ENCODE measurements around the gene TBC1D8. TPM values are rescaled to one million over a fixed set of nuclear protein-coding genes. Genes with fewer than 3 reads are reported as not detected.
"Not testable (repeated sequence)": the region's sequence is repeated elsewhere in the genome, so short reads cannot be mapped to it uniquely, and the experiment has no call there.

The TBC1D8 gene
- total RNA-seq, 4 donors from 2014 or later: 22.2 to 68.0 (median 31.9) TPM

DNA sequence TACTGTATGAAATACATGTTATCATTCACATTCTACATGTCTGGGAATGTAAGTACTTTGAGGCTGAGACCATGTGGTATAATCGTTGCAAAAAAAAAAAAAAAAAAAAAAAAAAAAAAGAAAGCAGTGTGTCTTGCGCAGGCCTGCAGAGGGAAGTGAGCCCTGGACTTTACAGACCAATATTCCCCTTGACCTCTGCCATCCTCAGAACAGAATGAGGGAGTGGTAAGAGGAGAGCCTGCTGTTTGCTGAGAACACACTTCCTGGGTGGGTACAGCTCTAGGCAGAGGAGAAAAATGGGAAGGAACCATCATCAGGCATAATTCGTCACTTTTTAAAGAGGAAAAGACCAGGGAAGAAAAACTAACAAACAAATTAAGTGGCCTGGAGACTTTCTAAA is 28.8 kb upstream of the TBC1D8 start:
- DNase-seq (ENCODE audit: low spot score) (no peak), ATAC-seq (ENCODE audit: low FRiP score) (no peak)
- TF ChIP-seq, protein P1, sequence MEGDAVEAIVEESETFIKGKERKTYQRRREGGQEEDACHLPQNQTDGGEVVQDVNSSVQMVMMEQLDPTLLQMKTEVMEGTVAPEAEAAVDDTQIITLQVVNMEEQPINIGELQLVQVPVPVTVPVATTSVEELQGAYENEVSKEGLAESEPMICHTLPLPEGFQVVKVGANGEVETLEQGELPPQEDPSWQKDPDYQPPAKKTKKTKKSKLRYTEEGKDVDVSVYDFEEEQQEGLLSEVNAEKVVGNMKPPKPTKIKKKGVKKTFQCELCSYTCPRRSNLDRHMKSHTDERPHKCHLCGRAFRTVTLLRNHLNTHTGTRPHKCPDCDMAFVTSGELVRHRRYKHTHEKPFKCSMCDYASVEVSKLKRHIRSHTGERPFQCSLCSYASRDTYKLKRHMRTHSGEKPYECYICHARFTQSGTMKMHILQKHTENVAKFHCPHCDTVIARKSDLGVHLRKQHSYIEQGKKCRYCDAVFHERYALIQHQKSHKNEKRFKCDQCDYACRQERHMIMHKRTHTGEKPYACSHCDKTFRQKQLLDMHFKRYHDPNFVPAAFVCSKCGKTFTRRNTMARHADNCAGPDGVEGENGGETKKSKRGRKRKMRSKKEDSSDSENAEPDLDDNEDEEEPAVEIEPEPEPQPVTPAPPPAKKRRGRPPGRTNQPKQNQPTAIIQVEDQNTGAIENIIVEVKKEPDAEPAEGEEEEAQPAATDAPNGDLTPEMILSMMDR (IDR thresholded peaks at IDR 0.05): no peak

DNA sequence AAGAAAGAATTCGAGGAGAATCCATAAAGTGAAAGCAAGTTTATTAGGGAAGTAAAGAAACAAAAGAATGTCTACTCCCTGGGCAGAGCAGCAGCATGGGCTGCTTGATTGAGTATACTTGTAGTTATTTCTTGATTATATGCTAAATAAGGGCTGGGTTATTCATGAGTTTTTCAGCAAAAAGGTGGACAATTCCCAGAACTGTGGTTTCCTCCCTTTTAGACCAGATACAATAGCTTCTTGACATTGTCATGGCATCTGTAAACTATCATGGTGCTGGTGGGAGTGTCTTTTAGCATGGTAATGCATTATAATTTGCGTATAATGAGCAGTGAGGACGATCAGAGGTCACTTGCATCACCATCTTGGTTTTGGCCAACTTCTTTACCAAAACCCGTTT is 25.6 kb upstream of the TBC1D8 start:
- no peak for DNase-seq (ENCODE audit: low spot score)
- ATAC-seq (ENCODE audit: low FRiP score): no peak
- TF ChIP-seq, protein P1 (IDR thresholded peaks at IDR 0.05): no peak

DNA sequence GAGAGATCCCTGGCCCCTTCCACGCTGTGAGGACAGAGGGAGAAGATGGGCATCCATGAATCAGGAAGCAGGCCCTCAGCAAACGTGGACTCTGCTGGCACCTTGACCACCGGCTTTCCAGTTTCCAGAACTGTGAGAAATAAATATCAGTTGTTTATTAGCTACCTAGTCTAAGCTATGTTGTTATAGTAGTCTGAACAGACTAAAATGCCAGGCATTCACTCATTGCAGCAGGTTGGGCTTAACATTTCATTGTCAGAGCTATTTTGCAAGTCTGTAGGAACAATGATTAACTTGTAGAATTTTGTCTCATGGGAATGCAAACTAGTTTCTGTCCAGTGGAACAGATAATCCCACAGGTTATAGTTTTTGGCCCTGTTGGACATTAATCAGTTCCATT is 24.8 kb upstream of the TBC1D8 start:
- TF ChIP-seq, protein P1 (IDR thresholded peaks at IDR 0.05): no peak
- ATAC-seq (ENCODE audit: low FRiP score) (no peak), DNase-seq (ENCODE audit: low spot score) (no peak)

DNA sequence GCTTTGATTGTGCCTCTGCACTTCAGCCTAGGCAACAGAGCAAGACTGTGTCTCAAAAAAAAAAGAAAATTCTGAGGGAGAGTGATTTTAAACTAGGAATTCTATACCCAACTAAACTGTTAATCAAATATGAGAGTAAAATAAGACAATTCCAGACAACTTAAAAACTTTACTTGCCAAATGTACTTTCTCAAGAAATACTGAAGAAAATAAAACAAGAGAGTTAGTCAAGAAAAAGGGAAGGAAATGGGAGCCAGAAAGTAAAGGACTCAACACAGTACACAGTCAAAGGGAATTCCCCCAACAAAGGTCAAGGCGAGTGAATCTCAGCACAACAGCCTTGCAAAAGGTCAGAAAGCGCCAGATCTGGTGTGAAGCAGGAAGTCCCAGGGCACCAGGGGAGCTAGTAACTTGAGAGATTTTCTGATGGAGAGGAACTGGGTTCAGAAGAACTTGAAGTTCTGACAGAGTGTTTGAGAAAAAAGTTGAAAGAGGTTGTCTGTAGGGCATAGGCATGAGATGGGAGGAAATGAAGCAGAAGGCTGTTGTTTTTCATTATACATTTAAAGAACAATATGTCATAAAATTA is 22.6 kb upstream of the TBC1D8 start:
- ATAC-seq (ENCODE audit: low FRiP score) (peak; percentile 14), DNase-seq (ENCODE audit: low spot score) (no peak)
- TF ChIP-seq, protein P1 (IDR thresholded peaks at IDR 0.05): no peak

DNA sequence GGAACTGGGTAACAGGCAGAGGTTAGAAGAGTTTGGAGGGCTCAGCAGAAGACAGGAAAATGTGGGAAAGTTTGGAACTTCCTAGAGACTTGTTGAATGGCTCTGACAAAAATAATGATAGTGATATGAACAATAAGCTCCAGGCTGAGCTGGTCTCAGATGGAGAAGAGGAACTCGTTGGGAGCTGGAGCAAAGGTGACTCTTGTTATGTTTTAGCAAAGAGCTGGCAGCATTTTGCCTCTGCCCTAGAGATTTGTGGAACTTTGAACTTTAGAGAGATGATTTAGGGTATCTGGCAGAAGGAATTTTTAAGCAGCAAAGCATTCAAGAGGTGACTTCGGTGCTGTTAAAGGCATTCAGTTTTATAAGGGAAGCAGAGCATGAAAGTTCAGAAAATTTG is 18.6 kb upstream of the TBC1D8 start:
- not testable (repeated sequence) for DNase-seq (ENCODE audit: low spot score); ATAC-seq (ENCODE audit: low FRiP score)

DNA sequence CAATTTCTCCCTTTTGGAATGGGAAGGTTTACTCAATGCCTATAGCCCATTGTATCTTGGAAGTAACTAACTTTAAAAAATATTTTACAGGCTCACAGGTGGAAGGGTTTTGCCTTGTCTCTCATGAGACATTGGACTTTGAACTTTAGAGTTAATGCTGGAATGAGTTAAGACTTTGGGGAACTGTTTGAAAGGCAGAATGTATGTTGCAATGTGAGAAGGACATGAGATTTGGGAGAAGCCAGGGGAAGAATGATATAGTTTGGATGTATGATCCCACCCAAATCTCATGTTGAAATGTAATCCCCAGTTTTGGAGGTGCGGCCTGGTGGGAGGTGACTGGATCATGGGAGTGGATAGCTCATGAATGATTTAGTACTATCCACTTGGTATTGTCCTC is 17.5 kb upstream of the TBC1D8 start:
- DNase-seq (ENCODE audit: low spot score): no peak

DNA sequence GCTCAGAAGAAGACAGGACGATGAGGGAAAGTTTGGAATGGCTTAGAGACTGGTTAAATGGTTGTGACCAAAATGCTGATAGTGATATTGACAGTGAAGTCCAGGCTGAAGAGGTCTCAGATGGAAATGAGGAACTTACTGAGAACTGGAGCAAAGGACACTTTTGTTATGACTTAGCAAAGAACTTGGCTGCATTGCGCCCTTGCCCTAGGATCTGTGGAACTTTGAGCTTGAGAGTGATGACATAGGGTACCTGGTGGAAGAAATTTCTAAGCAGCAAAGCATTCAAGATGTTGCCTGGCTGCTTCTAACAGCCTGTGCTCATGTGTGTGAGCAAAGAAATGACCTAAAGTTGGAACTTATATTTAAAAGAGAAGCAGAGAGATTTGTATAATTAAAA is 16.4 kb upstream of the TBC1D8 start:
- not testable (repeated sequence) for DNase-seq (ENCODE audit: low spot score); ATAC-seq (ENCODE audit: low FRiP score)

More for the DNA sequence above, 17.5 kb upstream of the TBC1D8 start:
- no peak for ATAC-seq (ENCODE audit: low FRiP score)
- TF ChIP-seq, protein P1 (IDR thresholded peaks at IDR 0.05): no peak

DNA sequence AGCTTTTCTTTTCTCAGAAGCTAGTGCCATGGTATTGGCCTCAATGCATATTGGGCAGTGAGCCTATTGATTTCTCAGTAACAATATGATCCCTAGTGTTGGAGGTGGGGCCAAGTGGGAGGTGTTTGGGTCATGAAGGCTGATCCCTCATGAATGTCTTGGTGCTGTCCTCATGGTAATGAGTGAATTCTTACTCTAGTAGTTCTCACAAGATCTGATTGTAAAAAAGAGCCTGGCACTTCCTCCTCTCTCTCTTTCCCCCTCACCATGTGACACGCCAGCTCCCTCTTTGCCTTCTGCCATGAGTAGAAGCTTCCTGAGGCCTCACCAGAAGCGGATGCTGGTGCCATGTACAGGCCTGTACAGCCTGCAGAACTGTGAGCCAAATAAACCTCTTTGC is 12.8 kb upstream of the TBC1D8 start:
- DNase-seq (ENCODE audit: low spot score) (no peak), ATAC-seq (ENCODE audit: low FRiP score) (no peak)

More for the DNA sequence above, 12.8 kb upstream of the TBC1D8 start:
- TF ChIP-seq, protein P1 (IDR thresholded peaks at IDR 0.05): no peak
